ENCODE data around the gene SIN3B. TPM values are rescaled to one million over a fixed set of nuclear protein-coding genes. Genes with fewer than 3 reads are reported as not detected.

The SIN3B gene
- polyA plus RNA-seq, 2 of the 4 experiments (the other 2 are of a cell fraction), result 12.2 to 21.3 TPM

DNA sequence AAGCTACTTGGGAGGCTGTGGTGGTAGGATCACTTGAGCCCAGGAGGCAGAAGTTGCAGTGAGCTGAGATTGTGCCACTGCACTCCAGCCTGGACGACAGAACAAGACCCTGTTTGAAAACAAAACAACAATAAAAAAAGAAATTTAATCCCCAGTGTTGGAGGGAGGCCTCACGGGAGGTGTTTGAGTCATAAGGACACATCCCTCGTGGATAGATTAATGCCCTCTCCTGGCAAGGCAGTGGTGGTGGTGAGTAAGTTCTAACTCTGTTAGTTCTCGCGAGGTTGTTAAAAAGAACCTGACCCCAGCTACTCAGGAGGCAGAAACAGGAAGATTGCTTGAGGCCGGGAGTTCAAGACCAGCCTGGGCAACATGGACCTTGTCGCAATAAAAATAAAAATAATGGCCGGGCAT lies 27.6 kb upstream of the SIN3B start (continued):
- TF ChIP-seq, protein P1, sequence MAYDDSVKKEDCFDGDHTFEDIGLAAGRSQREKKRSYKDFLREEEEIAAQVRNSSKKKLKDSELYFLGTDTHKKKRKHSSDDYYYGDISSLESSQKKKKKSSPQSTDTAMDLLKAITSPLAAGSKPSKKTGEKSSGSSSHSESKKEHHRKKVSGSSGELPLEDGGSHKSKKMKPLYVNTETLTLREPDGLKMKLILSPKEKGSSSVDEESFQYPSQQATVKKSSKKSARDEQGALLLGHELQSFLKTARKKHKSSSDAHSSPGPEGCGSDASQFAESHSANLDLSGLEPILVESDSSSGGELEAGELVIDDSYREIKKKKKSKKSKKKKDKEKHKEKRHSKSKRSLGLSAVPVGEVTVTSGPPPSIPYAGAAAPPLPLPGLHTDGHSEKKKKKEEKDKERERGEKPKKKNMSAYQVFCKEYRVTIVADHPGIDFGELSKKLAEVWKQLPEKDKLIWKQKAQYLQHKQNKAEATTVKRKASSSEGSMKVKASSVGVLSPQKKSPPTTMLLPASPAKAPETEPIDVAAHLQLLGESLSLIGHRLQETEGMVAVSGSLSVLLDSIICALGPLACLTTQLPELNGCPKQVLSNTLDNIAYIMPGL (CRISPR knock-in tag; IDR thresholded peaks at IDR 0.05; ENCODE audit: borderline replicate concordance), result no peak
- TF ChIP-seq POLR2A (IDR thresholded peaks at IDR 0.05; ENCODE audit: low read length), result no peak
- no peak for TF ChIP-seq MAFK (IDR thresholded peaks at IDR 0.05; ENCODE audit: partially characterized antibody)
- TF ChIP-seq TFCP2L1 (CRISPR knock-in tag; IDR thresholded peaks at IDR 0.05), result no peak
- TF ChIP-seq ZFP36 (IDR thresholded peaks at IDR 0.05; ENCODE audit: borderline replicate concordance, partially characterized antibody), result no peak
- no peak for TF ChIP-seq MAZ (IDR thresholded peaks at IDR 0.05; ENCODE audit: borderline replicate concordance, low read depth, low read length)
- TF ChIP-seq HDAC2 (IDR thresholded peaks at IDR 0.05), result no peak
- TF ChIP-seq, protein P2, sequence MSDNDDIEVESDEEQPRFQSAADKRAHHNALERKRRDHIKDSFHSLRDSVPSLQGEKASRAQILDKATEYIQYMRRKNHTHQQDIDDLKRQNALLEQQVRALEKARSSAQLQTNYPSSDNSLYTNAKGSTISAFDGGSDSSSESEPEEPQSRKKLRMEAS (IDR thresholded peaks at IDR 0.05), result no peak

DNA sequence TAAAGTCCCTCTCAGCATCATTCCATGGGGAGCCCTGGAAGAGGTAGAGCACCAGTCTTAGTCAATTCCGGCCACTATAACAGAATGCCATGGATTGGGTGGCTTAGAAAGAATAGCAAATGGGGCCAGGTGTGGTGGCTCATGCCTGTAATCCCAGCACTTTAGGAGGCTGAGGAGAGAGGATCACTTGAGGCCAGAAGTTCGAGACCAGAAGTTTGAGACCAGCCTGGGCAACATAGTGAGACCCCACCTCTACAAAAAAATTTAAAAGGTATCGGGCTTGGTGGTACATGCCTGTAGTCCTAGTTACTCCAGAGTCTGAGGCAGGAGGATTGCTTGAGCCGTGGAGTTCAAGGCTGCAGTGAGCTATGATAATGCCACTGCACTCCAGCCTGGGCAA lies 25.0 kb upstream of the SIN3B start:
- Histone ChIP-seq H3K27ac (no peak overlapping the region), H3K4me2 (no peak overlapping the region), H3K9me3 (no peaks in the 10 kb centered on the region), H3K4me3 (no peak overlapping the region), H3K4me1 (no peaks in the 10 kb centered on the region)
- ATAC-seq (no peak), DNase-seq (ENCODE audit: low read depth in 1 of 2, low spot score in 1 of 2) (no peak), FAIRE-seq (no peak)
- CTCF ChIA-PET, result interaction anchor here (0.6 kb wide), 1 partner anchor 513 kb away, joined by 3 read pairs; no protein-coding TSS in a partner anchor
- TF ChIP-seq EP300 (IDR thresholded peaks at IDR 0.05), result no peak
- no peak for TF ChIP-seq KDM5A (IDR thresholded peaks at IDR 0.05)
- TF ChIP-seq MAFK (IDR thresholded peaks at IDR 0.05; ENCODE audit: partially characterized antibody), result no peak
- no peak for TF ChIP-seq RARB (CRISPR knock-in tag; IDR thresholded peaks at IDR 0.05)
- TF ChIP-seq, protein P3, sequence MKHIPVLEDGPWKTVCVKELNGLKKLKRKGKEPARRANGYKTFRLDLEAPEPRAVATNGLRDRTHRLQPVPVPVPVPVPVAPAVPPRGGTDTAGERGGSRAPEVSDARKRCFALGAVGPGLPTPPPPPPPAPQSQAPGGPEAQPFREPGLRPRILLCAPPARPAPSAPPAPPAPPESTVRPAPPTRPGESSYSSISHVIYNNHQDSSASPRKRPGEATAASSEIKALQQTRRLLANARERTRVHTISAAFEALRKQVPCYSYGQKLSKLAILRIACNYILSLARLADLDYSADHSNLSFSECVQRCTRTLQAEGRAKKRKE (CRISPR knock-in tag; IDR thresholded peaks at IDR 0.05; ENCODE audit: low read depth), result no peak
- TF ChIP-seq EHMT2 (IDR thresholded peaks at IDR 0.05; ENCODE audit: low read depth), result no peak
- TF ChIP-seq ZSCAN20 (CRISPR knock-in tag; IDR thresholded peaks at IDR 0.05), result no peak
- TF ChIP-seq FOSL2 (IDR thresholded peaks at IDR 0.05), result no peak
- TF ChIP-seq FOSL2 (CRISPR knock-in tag; IDR thresholded peaks at IDR 0.05), result no peak
- no peak for TF ChIP-seq KDM1A (IDR thresholded peaks at IDR 0.05; ENCODE audit: low read depth)
- TF ChIP-seq TFCP2L1 (CRISPR knock-in tag; IDR thresholded peaks at IDR 0.05), result no peak
- no peak for TF ChIP-seq POLR2A (IDR thresholded peaks at IDR 0.05; ENCODE audit: low read length)
- WGBS (ENCODE audit: missing lambda C conversion rate), result 67% methylated on average over 4 of the region's 4 CpGs
- POLR2A ChIA-PET, result no interaction called here

DNA sequence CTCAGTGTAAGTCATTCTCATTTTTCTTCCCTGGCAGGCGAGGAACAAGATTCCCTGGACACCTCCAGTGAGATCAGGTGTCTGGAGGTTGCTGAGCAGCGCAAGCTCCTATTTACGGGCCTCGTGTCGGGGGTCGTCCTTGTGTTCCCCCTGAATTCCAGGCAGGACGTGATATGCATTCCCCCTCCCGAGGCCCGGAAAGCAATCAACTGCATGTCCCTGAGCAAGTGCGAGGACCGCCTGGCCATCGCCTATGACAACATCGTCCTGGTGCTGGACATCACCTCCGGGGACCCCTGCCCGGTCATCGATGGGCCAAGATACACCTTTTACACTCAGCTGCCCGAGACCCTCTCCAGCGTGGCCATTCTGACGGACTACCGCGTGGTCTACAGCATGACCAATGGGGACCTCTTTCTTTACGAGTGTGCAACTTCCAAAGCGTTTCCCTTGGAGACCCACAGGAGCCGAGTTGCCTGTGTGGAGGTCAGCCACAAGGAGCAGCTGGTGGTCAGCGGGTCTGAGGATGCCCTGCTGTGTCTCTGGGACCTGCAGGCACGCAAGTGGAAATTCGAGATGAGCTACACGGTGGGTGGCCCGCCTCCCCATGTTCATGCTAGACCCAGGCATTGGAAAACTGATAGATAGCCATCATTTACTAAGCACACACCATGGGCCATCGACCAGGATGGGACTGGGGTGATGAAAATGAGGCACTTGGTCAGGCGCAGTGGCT lies 21.5 kb upstream of the SIN3B start:
- FAIRE-seq (no peak), ATAC-seq (no peak), DNase-seq (ENCODE audit: low read depth in 1 of 2, low spot score in 1 of 2) (no peak)
- Histone ChIP-seq H3K4me3 (no peak overlapping the region), H3K27ac (no peak overlapping the region), H3K4me1 (no peaks in the 10 kb centered on the region), H3K9me3 (no peaks in the 10 kb centered on the region), H3K4me2 (no peak overlapping the region)
- 60% methylated on average over 24 of the region's 31 CpGs for WGBS (ENCODE audit: missing lambda C conversion rate)
- ChIA-PET CTCF (interaction anchor here (2.3 kb wide), 1 partner anchor 93 kb away, joined by 5 read pairs; no protein-coding TSS in a partner anchor), POLR2A (no interaction called here)
- TF ChIP-seq RAD21 (conservative IDR thresholded peaks at IDR 0.05 in 1 of 2, IDR thresholded peaks at IDR 0.05 in 1 of 2) (no peak), CHD2 (IDR thresholded peaks at IDR 0.05; ENCODE audit: low read length, partially characterized antibody) (no peak), CBX2 (IDR thresholded peaks at IDR 0.05; ENCODE audit: borderline replicate concordance, low read depth) (no peak), TP53 (CRISPR knock-in tag; IDR thresholded peaks at IDR 0.05) (no peak), HOXB13 (CRISPR knock-in tag; IDR thresholded peaks at IDR 0.05; ENCODE audit: low read depth) (no peak), POLR2AphosphoS2 (conservative IDR thresholded peaks at IDR 0.05; ENCODE audit: low read length) (no peak), ZC3H11A (IDR thresholded peaks at IDR 0.05) (no peak)
- TF ChIP-seq, protein P4, sequence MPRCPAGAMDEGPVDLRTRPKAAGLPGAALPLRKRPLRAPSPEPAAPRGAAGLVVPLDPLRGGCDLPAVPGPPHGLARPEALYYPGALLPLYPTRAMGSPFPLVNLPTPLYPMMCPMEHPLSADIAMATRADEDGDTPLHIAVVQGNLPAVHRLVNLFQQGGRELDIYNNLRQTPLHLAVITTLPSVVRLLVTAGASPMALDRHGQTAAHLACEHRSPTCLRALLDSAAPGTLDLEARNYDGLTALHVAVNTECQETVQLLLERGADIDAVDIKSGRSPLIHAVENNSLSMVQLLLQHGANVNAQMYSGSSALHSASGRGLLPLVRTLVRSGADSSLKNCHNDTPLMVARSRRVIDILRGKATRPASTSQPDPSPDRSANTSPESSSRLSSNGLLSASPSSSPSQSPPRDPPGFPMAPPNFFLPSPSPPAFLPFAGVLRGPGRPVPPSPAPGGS (IDR thresholded peaks at IDR 0.05), result no peak
- TF ChIP-seq, protein P5, sequence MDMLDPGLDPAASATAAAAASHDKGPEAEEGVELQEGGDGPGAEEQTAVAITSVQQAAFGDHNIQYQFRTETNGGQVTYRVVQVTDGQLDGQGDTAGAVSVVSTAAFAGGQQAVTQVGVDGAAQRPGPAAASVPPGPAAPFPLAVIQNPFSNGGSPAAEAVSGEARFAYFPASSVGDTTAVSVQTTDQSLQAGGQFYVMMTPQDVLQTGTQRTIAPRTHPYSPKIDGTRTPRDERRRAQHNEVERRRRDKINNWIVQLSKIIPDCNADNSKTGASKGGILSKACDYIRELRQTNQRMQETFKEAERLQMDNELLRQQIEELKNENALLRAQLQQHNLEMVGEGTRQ (IDR thresholded peaks at IDR 0.05), result no peak
- TF ChIP-seq, protein P6, sequence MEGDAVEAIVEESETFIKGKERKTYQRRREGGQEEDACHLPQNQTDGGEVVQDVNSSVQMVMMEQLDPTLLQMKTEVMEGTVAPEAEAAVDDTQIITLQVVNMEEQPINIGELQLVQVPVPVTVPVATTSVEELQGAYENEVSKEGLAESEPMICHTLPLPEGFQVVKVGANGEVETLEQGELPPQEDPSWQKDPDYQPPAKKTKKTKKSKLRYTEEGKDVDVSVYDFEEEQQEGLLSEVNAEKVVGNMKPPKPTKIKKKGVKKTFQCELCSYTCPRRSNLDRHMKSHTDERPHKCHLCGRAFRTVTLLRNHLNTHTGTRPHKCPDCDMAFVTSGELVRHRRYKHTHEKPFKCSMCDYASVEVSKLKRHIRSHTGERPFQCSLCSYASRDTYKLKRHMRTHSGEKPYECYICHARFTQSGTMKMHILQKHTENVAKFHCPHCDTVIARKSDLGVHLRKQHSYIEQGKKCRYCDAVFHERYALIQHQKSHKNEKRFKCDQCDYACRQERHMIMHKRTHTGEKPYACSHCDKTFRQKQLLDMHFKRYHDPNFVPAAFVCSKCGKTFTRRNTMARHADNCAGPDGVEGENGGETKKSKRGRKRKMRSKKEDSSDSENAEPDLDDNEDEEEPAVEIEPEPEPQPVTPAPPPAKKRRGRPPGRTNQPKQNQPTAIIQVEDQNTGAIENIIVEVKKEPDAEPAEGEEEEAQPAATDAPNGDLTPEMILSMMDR (IDR thresholded peaks at IDR 0.05), result no peak
- TF ChIP-seq, protein P7, sequence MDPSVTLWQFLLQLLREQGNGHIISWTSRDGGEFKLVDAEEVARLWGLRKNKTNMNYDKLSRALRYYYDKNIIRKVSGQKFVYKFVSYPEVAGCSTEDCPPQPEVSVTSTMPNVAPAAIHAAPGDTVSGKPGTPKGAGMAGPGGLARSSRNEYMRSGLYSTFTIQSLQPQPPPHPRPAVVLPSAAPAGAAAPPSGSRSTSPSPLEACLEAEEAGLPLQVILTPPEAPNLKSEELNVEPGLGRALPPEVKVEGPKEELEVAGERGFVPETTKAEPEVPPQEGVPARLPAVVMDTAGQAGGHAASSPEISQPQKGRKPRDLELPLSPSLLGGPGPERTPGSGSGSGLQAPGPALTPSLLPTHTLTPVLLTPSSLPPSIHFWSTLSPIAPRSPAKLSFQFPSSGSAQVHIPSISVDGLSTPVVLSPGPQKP (IDR thresholded peaks at IDR 0.05; ENCODE audit: low read depth, low read length), result no peak
